Smooth muscle cell (in vitro differentiated cells): ENCODE results near the gene SIRT6. TPM values are rescaled to one million over a fixed set of nuclear protein-coding genes. Genes with fewer than 3 reads are reported as not detected.

Source experiments
- DNase-seq: peaks from one replicate; lab custom pipeline; 2025; ENCODE audit not compliant: unreplicated experiment; lab: John Stamatoyannopoulos, UW
- H2AFZ ChIP-seq: fragments of 200-600 bp; sonication (generic); 2 replicates; pipeline ENCODE4 v1.6.0; 2016; ENCODE audit warnings: antibody characterized with exemption, low read depth, mild to moderate bottlenecking
- H3F3A ChIP-seq: fragments of 200-600 bp; sonication (generic); 2 replicates; pipeline ENCODE4 v1.6.0; 2017; ENCODE audit warnings: antibody characterized with exemption, low read depth
- H3K27ac ChIP-seq: fragments of 200-600 bp; sonication (generic); 2 replicates; pipeline ENCODE4 v1.5.1; 2016; ENCODE audit warnings: low read depth, mild to moderate bottlenecking
- H3K27me3 ChIP-seq: fragments of 200-600 bp; sonication (generic); 2 replicates; pipeline ENCODE4 v1.6.1; 2016; ENCODE audit warnings: low read depth, mild to moderate bottlenecking
- H3K36me3 ChIP-seq: fragments of 200-600 bp; sonication (generic); 2 replicates; pipeline ENCODE4 v1.5.1; 2016; ENCODE audit warnings: low read depth
- H3K4me1 ChIP-seq: fragments of 200-600 bp; sonication (generic); 2 replicates; pipeline ENCODE4 v1.5.1; 2016; ENCODE audit warnings: low read depth
- H3K4me2 ChIP-seq: fragments of 200-600 bp; sonication (generic); 2 replicates; pipeline ENCODE4 v1.6.0; 2016; ENCODE audit warnings: mild to moderate bottlenecking
- H3K4me3 ChIP-seq: fragments of 200-600 bp; sonication (generic); 2 replicates; pipeline ENCODE4 v1.5.1; 2016; ENCODE audit warnings: mild to moderate bottlenecking
- H3K79me2 ChIP-seq: fragments of 200-600 bp; sonication (generic); 2 replicates; pipeline ENCODE4 v1.6.0; 2016; ENCODE audit warnings: low read depth, mild to moderate bottlenecking
- H3K9ac ChIP-seq: fragments of 200-600 bp; sonication (generic); 2 replicates; pipeline ENCODE4 v1.6.0; 2016; ENCODE audit warnings: low read depth
- H3K9me3 ChIP-seq: fragments of 200-600 bp; sonication (generic); replicated peaks from 2 replicates; pipeline ENCODE4 v1.5.1; 2016; ENCODE audit warnings: low read depth
- H4K20me1 ChIP-seq: fragments of 200-600 bp; sonication (generic); 2 replicates; pipeline ENCODE4 v1.6.0; 2016; ENCODE audit warnings: low read depth
- WGBS: methylation state at CpG from one replicate; pipeline ENCODE4 v1.1.7; 2016; ENCODE audit warnings: low lambda C conversion rate; 5-methylcytosine and 5-hydroxymethylcytosine counted together
- polyA plus RNA-seq: library from polyadenylated mRNA; unstranded; fragments of >200 nt; fragmentation: Nextera tagmentation; extraction: Ambion mirVana; gene quantifications from 2 replicates; pipeline ENCODE4 v1.2.1, GENCODE V29; 2016
- total RNA-seq: library from RNA; depleted of rRNA; stranded (reverse); fragments of >200 nt; gene quantifications from 2 replicates; pipeline ENCODE4 v1.2.3, GENCODE V29; 2014
- TF ChIP-seq, protein P1 (sequence below): fragments of 200-600 bp; sonication (generic); IDR thresholded peaks from 2 replicates; pipeline ENCODE4 v1.5.1; 2017; ENCODE audit warnings: borderline replicate concordance, mild to moderate bottlenecking, antibody characterized with exemption; ENCODE audit not compliant: insufficient read depth, poor library complexity, severe bottlenecking

The SIRT6 gene
- total and polyA plus RNA-seq, 2 experiments from 2014 or later, result 9.4 to 14.5 TPM

DNA sequence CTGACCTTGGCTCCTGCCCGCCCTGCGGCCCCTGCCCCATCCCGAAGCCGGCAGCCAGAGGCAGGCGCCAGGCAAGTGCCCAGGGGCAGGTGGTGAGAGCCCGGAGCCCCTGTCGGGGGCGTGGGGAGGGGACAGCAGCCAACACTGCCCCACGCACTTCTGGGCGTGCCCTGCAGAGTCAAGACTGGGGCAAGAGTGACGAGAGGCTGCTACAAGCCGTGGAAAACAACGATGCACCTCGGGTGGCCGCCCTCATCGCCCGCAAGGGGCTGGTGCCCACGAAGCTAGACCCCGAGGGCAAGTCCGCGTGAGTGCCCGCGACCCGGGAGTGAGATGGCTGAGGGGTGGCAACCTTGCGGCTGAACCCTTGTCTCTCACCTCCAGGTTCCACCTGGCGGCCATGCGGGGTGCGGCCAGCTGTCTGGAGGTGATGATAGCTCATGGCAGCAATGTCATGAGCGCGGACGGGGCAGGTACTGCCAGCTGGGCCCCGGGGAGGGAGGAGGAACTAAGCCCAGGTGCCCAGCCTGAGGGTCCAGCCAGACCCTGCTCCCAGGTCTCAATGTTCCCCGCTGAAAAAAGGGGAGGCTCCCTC is 17.4 kb upstream of the SIRT6 start:
- no peak overlapping the region for H3K9ac ChIP-seq
- no peak overlapping the region for H2AFZ ChIP-seq
- no peaks in the 10 kb centered on the region for H3K9me3 ChIP-seq
- H3K4me1 ChIP-seq, result no peaks in the 10 kb centered on the region
- no peaks in the 10 kb centered on the region for H3K36me3 ChIP-seq
- no peak overlapping the region for H3K27ac ChIP-seq
- TF ChIP-seq, protein P1, sequence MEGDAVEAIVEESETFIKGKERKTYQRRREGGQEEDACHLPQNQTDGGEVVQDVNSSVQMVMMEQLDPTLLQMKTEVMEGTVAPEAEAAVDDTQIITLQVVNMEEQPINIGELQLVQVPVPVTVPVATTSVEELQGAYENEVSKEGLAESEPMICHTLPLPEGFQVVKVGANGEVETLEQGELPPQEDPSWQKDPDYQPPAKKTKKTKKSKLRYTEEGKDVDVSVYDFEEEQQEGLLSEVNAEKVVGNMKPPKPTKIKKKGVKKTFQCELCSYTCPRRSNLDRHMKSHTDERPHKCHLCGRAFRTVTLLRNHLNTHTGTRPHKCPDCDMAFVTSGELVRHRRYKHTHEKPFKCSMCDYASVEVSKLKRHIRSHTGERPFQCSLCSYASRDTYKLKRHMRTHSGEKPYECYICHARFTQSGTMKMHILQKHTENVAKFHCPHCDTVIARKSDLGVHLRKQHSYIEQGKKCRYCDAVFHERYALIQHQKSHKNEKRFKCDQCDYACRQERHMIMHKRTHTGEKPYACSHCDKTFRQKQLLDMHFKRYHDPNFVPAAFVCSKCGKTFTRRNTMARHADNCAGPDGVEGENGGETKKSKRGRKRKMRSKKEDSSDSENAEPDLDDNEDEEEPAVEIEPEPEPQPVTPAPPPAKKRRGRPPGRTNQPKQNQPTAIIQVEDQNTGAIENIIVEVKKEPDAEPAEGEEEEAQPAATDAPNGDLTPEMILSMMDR, result no peak
- WGBS, result 46% methylated on average over 31 of the region's 33 CpGs
- H4K20me1 ChIP-seq, result no peaks in the 10 kb centered on the region
- no peaks in the 10 kb centered on the region for H3F3A ChIP-seq
- H3K79me2 ChIP-seq, result no peaks in the 10 kb centered on the region
- H3K4me2 ChIP-seq, result no peak overlapping the region
- H3K27me3 ChIP-seq, result peaks cover 58% of the 10 kb centered on the region
- no peak overlapping the region for H3K4me3 ChIP-seq
- DNase-seq, result no peak

DNA sequence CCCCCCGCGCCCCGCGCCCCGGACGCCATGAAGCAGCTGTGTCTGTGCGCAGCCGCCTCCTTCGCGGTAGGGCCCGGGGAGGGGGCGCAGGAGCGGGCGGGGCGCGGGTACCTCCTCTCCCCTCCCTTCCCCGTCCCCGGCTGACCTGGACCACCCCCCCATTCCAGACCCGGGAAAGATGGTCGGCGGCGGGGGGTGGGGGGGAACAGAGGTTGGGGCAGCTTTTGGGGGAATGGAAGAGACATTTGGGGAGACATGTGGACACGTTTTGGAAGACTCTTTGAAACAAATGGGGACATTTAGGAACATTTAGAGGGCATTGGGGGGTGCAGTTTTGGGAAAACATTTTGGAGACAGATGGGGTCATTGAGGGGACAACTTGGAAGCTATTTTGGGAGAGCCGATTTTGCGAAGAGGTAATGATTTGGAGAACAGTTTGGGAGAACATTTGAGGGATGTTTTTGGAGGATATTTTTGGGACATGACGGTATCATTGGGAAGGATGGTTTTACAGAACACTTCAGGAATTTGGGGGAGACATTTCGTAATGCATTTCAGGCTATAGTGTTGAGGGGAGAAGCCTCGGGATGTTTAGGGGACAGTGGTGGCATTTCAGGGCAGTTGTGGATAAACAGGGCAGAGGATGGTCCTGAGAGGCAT is 16.2 kb upstream of the SIRT6 start:
- no peak overlapping the region for H3K27ac ChIP-seq
- H3K36me3 ChIP-seq, result no peaks in the 10 kb centered on the region
- peaks cover 58% of the 10 kb centered on the region for H3K27me3 ChIP-seq
- H2AFZ ChIP-seq, result no peak overlapping the region
- no peak overlapping the region for H3K4me2 ChIP-seq
- TF ChIP-seq, protein P1, result no peak
- no peaks in the 10 kb centered on the region for H3K9me3 ChIP-seq
- WGBS, result 52% methylated on average over 6 of the region's 28 CpGs
- DNase-seq, result no peak
- no peaks in the 10 kb centered on the region for H3K79me2 ChIP-seq
- no peak overlapping the region for H3K9ac ChIP-seq
- H3K4me1 ChIP-seq, result no peaks in the 10 kb centered on the region
- no peak overlapping the region for H3K4me3 ChIP-seq
- H3F3A ChIP-seq, result no peaks in the 10 kb centered on the region
- no peaks in the 10 kb centered on the region for H4K20me1 ChIP-seq

DNA sequence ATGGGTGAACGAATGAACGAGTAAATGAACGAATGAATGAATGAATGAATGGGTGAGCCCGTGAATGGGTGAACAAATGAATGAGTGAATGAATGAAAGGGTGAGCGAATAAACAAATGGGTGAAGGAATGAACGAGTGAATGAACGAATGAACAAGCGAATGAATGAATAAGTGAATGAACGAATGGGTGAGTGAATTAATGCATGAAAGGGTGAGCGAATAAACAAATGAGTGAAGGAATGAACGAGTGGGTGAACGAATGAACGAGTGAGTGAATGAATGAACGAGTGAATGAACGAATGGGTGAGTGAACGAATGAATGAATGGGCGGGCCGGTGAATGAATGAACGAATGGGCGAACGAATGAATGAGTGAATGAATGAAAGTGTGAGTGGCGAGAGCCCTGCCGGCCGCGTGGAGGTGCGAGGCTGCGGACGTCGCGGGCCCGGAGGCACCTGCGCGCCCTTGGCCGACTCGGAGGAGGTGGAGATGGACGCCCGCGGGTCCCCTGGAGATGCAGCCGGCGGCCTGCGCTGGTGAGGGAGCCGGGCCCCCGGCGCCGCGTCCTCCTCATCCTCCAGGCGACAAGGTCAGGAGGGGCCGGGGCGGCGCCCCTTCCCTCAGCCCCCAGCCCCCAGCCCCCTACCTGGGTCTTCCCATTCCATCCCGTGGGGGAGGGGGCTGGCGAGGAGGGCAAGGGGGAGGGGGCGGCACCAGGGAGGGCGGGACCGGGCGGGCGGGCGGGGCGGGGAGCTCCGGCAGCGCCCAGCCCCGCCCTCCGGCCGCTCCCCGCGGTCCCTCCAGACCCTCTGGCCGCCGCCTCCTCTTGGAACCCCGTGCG is 15.5 kb upstream of the SIRT6 start:
- Histone ChIP-seq H3F3A (no peaks in the 10 kb centered on the region), H3K27ac (no peak overlapping the region), H3K4me1 (no peaks in the 10 kb centered on the region), H3K4me3 (no peak overlapping the region), H2AFZ (no peak overlapping the region), H3K9me3 (no peaks in the 10 kb centered on the region), H3K79me2 (no peaks in the 10 kb centered on the region), H4K20me1 (no peaks in the 10 kb centered on the region), H3K36me3 (no peaks in the 10 kb centered on the region), H3K27me3 (peaks cover 58% of the 10 kb centered on the region), H3K9ac (no peak overlapping the region), H3K4me2 (peak overlapping the region; percentile 22)
- WGBS, result 31% methylated on average over 38 of the region's 70 CpGs
- TF ChIP-seq, protein P1, result no peak
- DNase-seq, result no peak
